Thyroid gland (tissue), 4 donors: ENCODE data around the gene LAMA3.

ENCODE experiments used
- POLR2A ChIP-seq, 2 donors: fragments of 450-650 bp; IDR thresholded peaks; one replicate each; pipeline ENCODE4 v1.6.1; 2017; ENCODE audit warnings: antibody characterized with exemption in 2 of 2, mild to moderate bottlenecking in 2 of 2, moderate library complexity in 1 of 2
- TF ChIP-seq, protein P1 (sequence below), 6 experiments: fragments of 200-600 bp in 3 of 6; fragments of 450-650 bp in 3 of 6; sonication (generic) in 3 of 6; IDR thresholded peaks; one replicate each; pipeline ENCODE4 v1.5.1; 2016 to 2019; ENCODE audit warnings: antibody characterized with exemption in 6 of 6, mild to moderate bottlenecking in 2 of 6, inconsistent platforms in 1 of 6, moderate library complexity in 1 of 6

DNA sequence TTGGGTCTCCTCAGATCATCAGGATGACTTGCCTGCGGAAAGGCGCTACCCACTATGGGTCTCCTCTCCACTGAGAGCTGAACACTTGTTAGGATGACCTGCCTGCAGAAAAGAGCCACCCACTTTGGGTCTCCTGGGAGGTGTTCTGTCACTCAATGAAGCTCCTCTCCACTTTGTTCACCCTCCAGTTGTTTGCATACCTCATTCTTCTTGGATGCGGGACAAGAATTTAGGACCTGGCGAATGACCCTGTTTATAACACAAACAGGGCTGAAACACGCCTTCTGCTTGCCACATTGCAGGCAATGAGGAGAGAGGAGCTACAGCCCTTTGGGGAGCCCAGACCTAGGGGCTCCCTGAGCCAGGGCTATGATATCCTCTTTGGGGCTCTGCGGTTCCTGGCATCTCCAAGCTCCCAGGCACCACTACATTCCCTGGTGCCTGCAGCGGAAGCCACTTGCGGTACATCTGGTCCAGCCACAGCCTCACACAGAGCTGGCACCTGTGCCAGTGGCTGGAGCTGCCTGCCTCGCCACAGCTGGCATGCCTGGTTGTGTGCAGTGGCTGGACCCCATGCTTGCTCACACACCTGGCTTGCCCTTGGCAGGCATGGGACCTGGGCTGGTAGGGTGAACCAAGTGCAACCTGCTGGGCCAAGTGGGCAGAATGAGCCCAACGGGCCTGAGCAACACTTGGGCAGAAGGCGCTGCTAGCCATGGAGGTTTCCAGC is 47.2 kb upstream of the LAMA3 start:
- TF ChIP-seq, protein P1, sequence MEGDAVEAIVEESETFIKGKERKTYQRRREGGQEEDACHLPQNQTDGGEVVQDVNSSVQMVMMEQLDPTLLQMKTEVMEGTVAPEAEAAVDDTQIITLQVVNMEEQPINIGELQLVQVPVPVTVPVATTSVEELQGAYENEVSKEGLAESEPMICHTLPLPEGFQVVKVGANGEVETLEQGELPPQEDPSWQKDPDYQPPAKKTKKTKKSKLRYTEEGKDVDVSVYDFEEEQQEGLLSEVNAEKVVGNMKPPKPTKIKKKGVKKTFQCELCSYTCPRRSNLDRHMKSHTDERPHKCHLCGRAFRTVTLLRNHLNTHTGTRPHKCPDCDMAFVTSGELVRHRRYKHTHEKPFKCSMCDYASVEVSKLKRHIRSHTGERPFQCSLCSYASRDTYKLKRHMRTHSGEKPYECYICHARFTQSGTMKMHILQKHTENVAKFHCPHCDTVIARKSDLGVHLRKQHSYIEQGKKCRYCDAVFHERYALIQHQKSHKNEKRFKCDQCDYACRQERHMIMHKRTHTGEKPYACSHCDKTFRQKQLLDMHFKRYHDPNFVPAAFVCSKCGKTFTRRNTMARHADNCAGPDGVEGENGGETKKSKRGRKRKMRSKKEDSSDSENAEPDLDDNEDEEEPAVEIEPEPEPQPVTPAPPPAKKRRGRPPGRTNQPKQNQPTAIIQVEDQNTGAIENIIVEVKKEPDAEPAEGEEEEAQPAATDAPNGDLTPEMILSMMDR (IDR thresholded peaks at IDR 0.05) = no peak
- TF ChIP-seq POLR2A (IDR thresholded peaks at IDR 0.05) = no peak
